AG09309 (cell line): ENCODE results near the gene CBY3.
"Not testable (repeated sequence)": the region's sequence is repeated elsewhere in the genome, so short reads cannot be mapped to it uniquely, and the experiment has no call there.

ENCODE experiments used
- DNase-seq: peaks from one replicate; pipeline ENCODE4 v3.0.0-alpha.2; 2010; ENCODE audit warnings: low read depth
- H3K4me3 ChIP-seq: 2 replicates; pipeline ENCODE4 v1.5.1; 2011; ENCODE audit warnings: mild to moderate bottlenecking, low read depth, low read length, moderate library complexity; ENCODE audit not compliant: control insufficient read depth

CBY3 gene

GRCh38 chr5:179639296-179639695, 41.5 kb downstream of the CBY3 start:
- not testable (repeated sequence) for DNase-seq, H3K4me3 ChIP-seq

- H3K4me3 ChIP-seq, DNase-seq: not testable (repeated sequence)
Measured at GRCh38 chr5:179634370-179635172, 46.3 kb downstream of the CBY3 start.

- peak overlapping the region; percentile 38 for H3K4me3 ChIP-seq
Measured at GRCh38 chr5:179633501-179634369, 47.1 kb downstream of the CBY3 start.

More at GRCh38 chr5:179633501-179634369, 47.1 kb downstream of the CBY3 start:
- DNase-seq = not testable (repeated sequence)
